PFSK-1 (cell line): Measurements from ENCODE around the gene SUPT20HL1.

Experiments
- POLR2AphosphoS5 ChIP-seq: IDR thresholded peaks from 2 replicates; pipeline ENCODE4 v1.6.1; 2012; ENCODE audit warnings: low read depth, mild to moderate bottlenecking, control low read depth, low read length, moderate library complexity
- REST ChIP-seq, 2 experiments: IDR thresholded peaks; 2 replicates each; pipeline versions ENCODE4 v1.6.1 to v1.8.0; 2011 to 2012; ENCODE audit warnings: low read depth in 2 of 2, low read length in 2 of 2, control low read depth in 1 of 2, inconsistent platforms in 1 of 2, mild to moderate bottlenecking in 1 of 2, moderate library complexity in 1 of 2; ENCODE audit not compliant: insufficient read depth in 1 of 2
- SIN3A ChIP-seq: IDR thresholded peaks from 2 replicates; pipeline ENCODE4 v1.6.1; 2012; ENCODE audit warnings: mild to moderate bottlenecking, low read length, moderate library complexity, borderline replicate concordance; ENCODE audit not compliant: insufficient read depth
- TAF1 ChIP-seq: IDR thresholded peaks from 2 replicates; pipeline ENCODE4 v1.6.1; 2012; ENCODE audit warnings: low read length, control low read depth, borderline replicate concordance; ENCODE audit not compliant: insufficient read depth

GRCh38 chrX:24391843-24392242 lies 31.4 kb downstream of the SUPT20HL1 start:
- TF ChIP-seq TAF1 (no peak), POLR2AphosphoS5 (no peak), REST (IDR thresholded peaks at IDR 0.05; ENCODE audit: insufficient read depth in 1 of 2, low read depth in 2 of 2, low read length in 2 of 2) (no peak), SIN3A (no peak)
